Ovary (tissue), 9 donors: ENCODE results near the gene TXN2. TPM values are rescaled to one million over a fixed set of nuclear protein-coding genes. Genes with fewer than 3 reads are reported as not detected.
"Not testable (repeated sequence)": the region's sequence is repeated elsewhere in the genome, so short reads cannot be mapped to it uniquely, and the experiment has no call there.

Source experiments
- DNase-seq, 5 donors: peaks; one replicate each; pipeline ENCODE4 v3.0.0-alpha.2; 2019 to 2020
- H3K27ac ChIP-seq, 2 donors: fragments of 200-600 bp; one replicate each; pipeline versions ENCODE4 v1.5.1 to v1.8.0; 2019 to 2022
- H3K27me3 ChIP-seq: fragments of 200-600 bp; one replicate; pipeline ENCODE4 v1.8.0; 2022
- H3K36me3 ChIP-seq: fragments of 200-600 bp; sonication (generic); one replicate; pipeline ENCODE4 v1.5.1; 2019
- H3K4me1 ChIP-seq: one replicate; pipeline ENCODE4 v1.8.1; 2013; ENCODE audit warnings: mild to moderate bottlenecking, moderate library complexity; ENCODE audit not compliant: insufficient read depth
- H3K4me3 ChIP-seq: fragments of 200-600 bp; sonication (generic); one replicate; pipeline ENCODE4 v1.5.1; 2017
- H3K9me3 ChIP-seq, 2 donors: fragments of 200-600 bp in 1 of 2; sonication (generic) in 1 of 2; one replicate each; pipeline versions ENCODE4 v1.5.1 to v1.8.1; 2013 to 2019; ENCODE audit warnings: mild to moderate bottlenecking in 1 of 2, moderate library complexity in 1 of 2
- EP300 ChIP-seq: sonication (generic); formaldehyde crosslinking; IDR thresholded peaks from one replicate; pipeline ENCODE4 v1.6.1; 2017; ENCODE audit warnings: antibody characterized with exemption
- POLR2A ChIP-seq: fragments of 450-650 bp; IDR thresholded peaks from one replicate; pipeline ENCODE4 v1.6.1; 2017; ENCODE audit warnings: antibody characterized with exemption, mild to moderate bottlenecking, moderate library complexity
- WGBS, 3 donors: extraction: QIAGEN DNeasy Blood & Tissue Kit in 1 of 3; methylation state at CpG; one replicate each; pipeline versions ENCODE4 v1.1.5 to v1.1.7; 2013 to 2017; 5-methylcytosine and 5-hydroxymethylcytosine counted together
- intact Hi-C, 4 donors: fragments of 100-400 bp; cut with DNase I; formaldehyde crosslinking; loops; one replicate each; pipeline versions ENCODE4 v1.11.0 to v1.15.1; 2022 to 2023
- polyA plus RNA-seq, 2 donors: library from polyadenylated mRNA; stranded (reverse); fragments of 200-250 nt in 1 of 2; fragments of 350-450 nt in 1 of 2; fragmentation: Illumina TruSeq in 1 of 2; extraction: RNeasy Lipid Tissue Mini Kit (QIAGEN cat#74804) in 1 of 2; gene quantifications; one replicate each; pipeline ENCODE4 v1.2.3, GENCODE V29; 2013 to 2014
- total RNA-seq, 7 donors: library from RNA; depleted of rRNA in 2 of 7; stranded (reverse); fragments of >200 nt in 2 of 7; fragmentation: NEBNext Ultra II Directional in 3 of 7; extraction: Animal tissue kit (Norgen Biotek cat#: 25700) in 3 of 7; gene quantifications; one replicate each; pipeline versions ENCODE4 v1.1.0 to v1.2.4, GENCODE V29; 2016 to 2023
- TF ChIP-seq, protein P1 (sequence below), 3 donors: fragments of 450-650 bp in 2 of 3; fragments of 200-600 bp in 1 of 3; IDR thresholded peaks; one replicate each; pipeline versions ENCODE4 v1.5.1 to v1.8.0; 2016 to 2022; ENCODE audit warnings: antibody characterized with exemption in 3 of 3, mild to moderate bottlenecking in 1 of 3
- donor health status: DM: no; HTN: no; CAD: no; lungs with moderate emphysema.
- donor health status: DM: no; HTN: no; CAD: no.
- donor health status: Bipolar disorder and iron deficiency.
- donor health status: DM: yes; HTN: yes; CAD: no.
- donor health status: DM: no; HTN: no; CAD: no.
- donor health status: DM: yes; HTN: yes; CAD: no.

TXN2 gene
- total and polyA plus RNA-seq, 9 donors = 60.9 to 118 (median 80.8) TPM

DNA sequence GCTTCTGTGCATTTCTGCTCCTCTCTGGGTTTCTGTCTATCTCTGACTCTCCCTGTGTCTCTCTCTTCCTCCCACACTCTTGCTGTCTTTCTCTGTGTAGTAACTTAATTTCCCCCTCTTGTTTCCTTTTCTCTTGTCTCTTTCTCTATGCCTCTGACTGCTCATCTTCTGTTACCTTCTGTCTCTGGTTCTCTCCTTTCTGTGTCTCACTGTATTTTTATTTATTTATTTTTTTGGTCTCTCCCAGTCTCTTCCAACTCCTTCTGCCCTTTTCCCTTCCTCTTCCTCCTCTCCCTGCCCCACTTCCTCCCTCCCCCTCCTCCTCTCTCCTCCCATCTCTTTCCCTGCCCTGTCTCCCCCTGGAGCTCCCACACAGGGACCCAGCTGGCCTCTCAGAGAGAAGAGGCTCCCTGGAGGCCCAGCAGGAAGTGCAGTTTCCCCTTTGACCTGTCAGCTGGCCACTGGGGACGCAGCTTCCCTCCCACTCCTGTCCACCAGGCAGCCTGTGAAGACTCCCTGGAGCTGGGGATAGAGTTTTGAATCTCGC, 55.4 kb downstream of the TXN2 start:
- Histone ChIP-seq H3K4me1 (no peaks in the 10 kb centered on the region), H3K4me3 (no peak overlapping the region), H3K27ac (peak overlapping the region in 1 of 2 donors; percentile 38), H3K36me3 (no peaks in the 10 kb centered on the region), H3K27me3 (no peaks in the 10 kb centered on the region), H3K9me3 (no peaks in the 10 kb centered on the region)
- TF ChIP-seq POLR2A (no peak), EP300 (no peak)
- TF ChIP-seq, protein P1, sequence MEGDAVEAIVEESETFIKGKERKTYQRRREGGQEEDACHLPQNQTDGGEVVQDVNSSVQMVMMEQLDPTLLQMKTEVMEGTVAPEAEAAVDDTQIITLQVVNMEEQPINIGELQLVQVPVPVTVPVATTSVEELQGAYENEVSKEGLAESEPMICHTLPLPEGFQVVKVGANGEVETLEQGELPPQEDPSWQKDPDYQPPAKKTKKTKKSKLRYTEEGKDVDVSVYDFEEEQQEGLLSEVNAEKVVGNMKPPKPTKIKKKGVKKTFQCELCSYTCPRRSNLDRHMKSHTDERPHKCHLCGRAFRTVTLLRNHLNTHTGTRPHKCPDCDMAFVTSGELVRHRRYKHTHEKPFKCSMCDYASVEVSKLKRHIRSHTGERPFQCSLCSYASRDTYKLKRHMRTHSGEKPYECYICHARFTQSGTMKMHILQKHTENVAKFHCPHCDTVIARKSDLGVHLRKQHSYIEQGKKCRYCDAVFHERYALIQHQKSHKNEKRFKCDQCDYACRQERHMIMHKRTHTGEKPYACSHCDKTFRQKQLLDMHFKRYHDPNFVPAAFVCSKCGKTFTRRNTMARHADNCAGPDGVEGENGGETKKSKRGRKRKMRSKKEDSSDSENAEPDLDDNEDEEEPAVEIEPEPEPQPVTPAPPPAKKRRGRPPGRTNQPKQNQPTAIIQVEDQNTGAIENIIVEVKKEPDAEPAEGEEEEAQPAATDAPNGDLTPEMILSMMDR (IDR thresholded peaks at IDR 0.05) = no peak
- 31 to 48% (median 37%) methylated on average over 2 of the region's 2 CpGs for WGBS, 3 donors
- intact Hi-C loops = no loop called here
- peak in 4 of 5 donors; percentile 51 to 66 (median 60) for DNase-seq

DNA sequence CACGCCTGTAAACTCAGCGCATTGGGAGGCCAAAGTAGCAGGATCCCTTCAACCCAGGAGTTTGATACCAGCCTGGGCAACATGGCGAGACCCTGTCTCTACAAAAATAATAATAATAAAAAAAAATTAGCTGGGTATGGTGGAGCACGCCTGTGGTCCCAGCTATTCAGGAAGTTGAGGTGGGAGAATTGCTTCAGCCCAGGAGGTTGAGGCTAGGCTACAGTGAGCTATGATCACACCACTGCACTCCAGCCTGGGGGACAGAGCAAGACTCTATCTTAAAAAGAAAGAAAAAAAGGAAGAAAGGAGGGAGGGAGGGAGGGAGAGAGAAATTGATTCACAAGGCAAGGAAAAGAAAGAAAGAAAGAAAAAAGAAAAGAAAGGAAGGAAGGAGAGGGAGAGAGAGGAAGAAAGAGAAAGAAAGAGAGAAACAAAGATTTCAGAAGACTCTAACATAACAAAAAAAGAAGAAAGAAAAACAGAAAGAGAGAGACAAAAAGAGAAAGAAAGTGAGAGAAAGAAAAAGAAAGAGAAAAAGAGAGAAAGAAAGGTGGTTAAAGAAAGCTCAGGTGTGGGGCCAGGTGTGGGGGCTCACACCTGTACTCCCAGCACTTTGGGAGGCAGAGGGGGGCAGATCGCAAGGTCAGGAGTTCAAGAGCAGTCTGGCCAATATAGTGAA, 56.4 kb downstream of the TXN2 start:
- intact Hi-C loops = no loop called here
- DNase-seq = no peak
- Histone ChIP-seq H3K27me3 (no peaks in the 10 kb centered on the region), H3K4me1 (no peaks in the 10 kb centered on the region), H3K4me3 (no peak overlapping the region), H3K27ac (no peak overlapping the region), H3K9me3 (no peaks in the 10 kb centered on the region), H3K36me3 (no peaks in the 10 kb centered on the region)
- no peak for TF ChIP-seq EP300
- WGBS, 3 donors = 93 to 97% (median 96%) methylated on average over 5 of the region's 5 CpGs

DNA sequence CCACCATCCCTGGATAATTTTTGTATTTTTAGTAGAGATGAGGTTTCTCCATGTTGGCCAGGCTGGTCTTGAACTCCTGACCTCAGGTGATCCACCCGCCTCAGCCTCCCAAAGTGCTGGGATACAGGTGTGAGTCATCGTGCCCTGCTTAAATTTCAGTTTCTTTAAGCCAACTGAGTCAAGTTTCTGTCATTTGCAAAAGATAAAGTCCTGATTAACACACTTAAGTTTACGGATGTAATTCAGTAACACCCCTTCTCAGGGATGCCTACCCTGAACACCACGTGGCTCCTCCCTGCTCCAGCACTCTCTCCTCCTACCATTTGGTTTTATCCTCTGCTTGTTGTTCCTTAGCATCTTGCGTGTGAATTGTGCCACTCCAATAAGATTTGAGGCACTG, 57.0 kb downstream of the TXN2 start:
- DNase-seq, H3K9me3 ChIP-seq, intact Hi-C loops, H3K27ac ChIP-seq, H3K4me3 ChIP-seq, H3K27me3 ChIP-seq, H3K4me1 ChIP-seq, H3K36me3 ChIP-seq: not testable (repeated sequence)
- 83 to 87% (median 83%) methylated on average over 5 of the region's 5 CpGs for WGBS, 3 donors

DNA sequence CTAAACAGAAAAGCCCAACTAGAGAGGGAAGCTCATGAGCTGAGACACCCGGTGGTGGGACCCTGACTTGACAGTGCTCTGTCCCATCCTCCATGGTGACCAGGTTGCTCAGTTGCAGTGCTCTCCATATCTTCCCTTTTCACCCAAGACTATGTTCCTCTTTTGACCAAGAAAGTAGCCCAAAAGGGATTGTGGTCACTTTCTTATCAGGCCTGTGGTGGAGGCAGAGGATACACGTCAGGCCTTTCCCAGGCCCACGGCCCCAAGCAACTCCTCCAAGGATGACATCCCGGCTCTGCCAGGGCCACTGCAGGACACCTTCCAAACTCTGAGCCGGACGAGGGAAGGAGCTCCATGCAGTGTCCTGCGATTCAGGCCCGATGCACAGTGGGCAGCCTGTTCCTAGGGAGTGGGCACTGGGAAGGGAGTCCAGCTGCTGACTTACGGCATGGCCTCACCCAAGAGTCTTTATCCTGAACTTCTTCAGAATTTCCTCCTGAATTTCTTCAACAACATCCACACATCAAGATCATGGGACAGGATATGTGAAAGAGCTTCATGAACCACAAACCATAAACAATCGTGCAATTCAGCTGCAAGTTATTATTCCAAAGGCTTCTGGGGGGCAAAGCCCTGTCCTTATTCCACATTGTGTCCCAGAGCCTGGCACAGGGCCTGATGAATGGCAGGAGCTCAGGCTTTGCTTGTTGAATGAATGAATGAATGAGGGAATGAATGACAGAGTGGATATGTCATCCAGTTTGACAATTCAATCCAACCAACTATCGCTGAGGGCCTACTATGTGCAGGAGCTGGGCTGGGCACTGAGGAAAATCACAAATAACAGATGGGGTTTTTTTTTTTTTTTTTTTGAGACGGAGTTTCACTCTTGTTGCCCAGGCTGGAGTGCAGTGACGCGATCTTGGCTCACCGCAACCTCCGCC, 57.7 kb downstream of the TXN2 start:
- H3K27me3 ChIP-seq = no peaks in the 10 kb centered on the region
- no peak for TF ChIP-seq EP300
- no peak for TF ChIP-seq POLR2A
- TF ChIP-seq, protein P1 (IDR thresholded peaks at IDR 0.05) = no peak
- intact Hi-C loops = no loop called here
- peaks cover 1% of the 10 kb centered on the region for H3K4me1 ChIP-seq
- H3K4me3 ChIP-seq = no peak overlapping the region
- WGBS, 3 donors = 76 to 84% (median 84%) methylated on average over 16 of the region's 16 CpGs
- H3K36me3 ChIP-seq = no peaks in the 10 kb centered on the region
- no peak overlapping the region for H3K27ac ChIP-seq
- H3K9me3 ChIP-seq = no peaks in the 10 kb centered on the region
- no peak for DNase-seq

DNA sequence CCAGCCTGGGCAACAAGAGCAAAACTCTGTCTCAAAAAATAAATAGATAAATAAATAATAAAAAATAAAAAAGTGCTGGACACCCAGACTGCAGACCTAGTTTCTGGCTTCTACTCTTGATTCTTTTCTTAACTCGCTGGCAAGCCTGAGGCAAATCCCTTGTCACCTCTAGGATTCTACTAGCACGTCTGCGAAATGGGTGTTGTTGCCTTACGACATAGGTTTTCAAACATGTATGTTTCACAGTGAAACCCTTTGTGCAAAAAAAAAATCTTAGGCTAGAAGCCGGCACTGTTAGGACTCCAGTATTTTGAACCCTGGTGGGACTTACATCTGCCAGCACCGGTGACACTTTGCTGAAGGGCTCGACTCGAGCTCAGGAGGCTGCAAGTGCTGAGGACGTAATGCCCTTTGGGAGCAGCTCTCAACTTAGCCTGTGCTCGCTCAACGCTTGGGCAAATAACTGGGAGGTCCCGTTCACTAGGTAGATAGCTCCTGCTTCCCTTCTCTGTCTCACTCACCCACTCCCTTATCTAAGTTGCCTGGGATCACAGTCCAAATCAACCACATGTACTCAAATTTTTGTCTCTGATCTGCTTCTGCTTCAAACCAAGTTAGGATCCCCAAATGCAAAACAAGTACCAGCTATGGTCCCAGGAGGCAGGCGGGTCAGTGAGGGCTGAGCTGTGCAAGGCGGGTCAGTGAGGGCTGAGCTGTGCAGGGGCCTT, 59.0 kb downstream of the TXN2 start:
- H3K4me1 ChIP-seq = peaks cover 5% of the 10 kb centered on the region
- no peak for DNase-seq
- intact Hi-C loops = no loop called here
- no peaks in the 10 kb centered on the region for H3K9me3 ChIP-seq
- no peak overlapping the region for H3K4me3 ChIP-seq
- 88 to 95% (median 92%) methylated on average over 14 of the region's 14 CpGs for WGBS, 3 donors
- no peak overlapping the region for H3K27ac ChIP-seq
- TF ChIP-seq EP300 = no peak
- no peak for TF ChIP-seq POLR2A
- TF ChIP-seq, protein P1 (IDR thresholded peaks at IDR 0.05) = no peak
- H3K27me3 ChIP-seq = no peaks in the 10 kb centered on the region
- no peaks in the 10 kb centered on the region for H3K36me3 ChIP-seq
